A673 (cell line): ENCODE data around the gene LRRTM1. TPM values are rescaled to one million over a fixed set of nuclear protein-coding genes. Genes with fewer than 3 reads are reported as not detected.

ENCODE experiments used
- BruUV-seq: library from RNA; stranded (reverse); fragments of 400-500 nt; replicated peaks from 2 replicates; lab custom pipeline; 2021; lab: Mats Ljungman, UMichigan
- CTCF ChIA-PET: fragments of 300-600 bp; sonication (Branson Sonifier 250); formaldehyde crosslinking; loops from one replicate; lab custom pipeline; 2022; ENCODE audit warnings: antibody characterized with exemption; lab: Charles Lee
- POLR2A ChIA-PET: fragments of 300-600 bp; sonication (Branson Sonifier 250); formaldehyde crosslinking; loops from one replicate; lab custom pipeline; 2022; ENCODE audit warnings: antibody characterized with exemption; ENCODE audit not compliant: low non-redundant PET; lab: Charles Lee
- DNase-seq: peaks from one replicate; pipeline ENCODE4 v3.0.0-alpha.2; 2015; ENCODE audit warnings: low spot score
- H3K27ac ChIP-seq: fragments of 200-600 bp; sonication (generic); 2 replicates; pipeline ENCODE4 v1.5.1; 2016; ENCODE audit warnings: mixed run types, low read depth, mild to moderate bottlenecking, mixed read lengths, antibody characterized with exemption, low read length; ENCODE audit not compliant: poor library complexity, severe bottlenecking
- H3K27me3 ChIP-seq: fragments of 200-600 bp; sonication (generic); replicated peaks from 2 replicates; pipeline ENCODE4 v1.6.1; 2017; ENCODE audit warnings: mixed run types, low read depth, mild to moderate bottlenecking, mixed read lengths, antibody characterized with exemption, low read length; ENCODE audit not compliant: insufficient read depth, poor library complexity
- H3K36me3 ChIP-seq: fragments of 200-600 bp; sonication (generic); 2 replicates; pipeline ENCODE4 v1.6.1; 2016; ENCODE audit warnings: mixed run types, mild to moderate bottlenecking, mixed read lengths, antibody characterized with exemption, low read length; ENCODE audit not compliant: insufficient read depth, poor library complexity, severe bottlenecking
- H3K4me1 ChIP-seq: fragments of 200-600 bp; sonication (generic); 2 replicates; pipeline ENCODE4 v1.6.1; 2017; ENCODE audit warnings: mixed run types, mild to moderate bottlenecking, mixed read lengths, antibody characterized with exemption, low read length; ENCODE audit not compliant: insufficient read depth, poor library complexity, severe bottlenecking
- H3K4me3 ChIP-seq: fragments of 200-600 bp; sonication (generic); 2 replicates; pipeline ENCODE4 v1.5.1; 2016; ENCODE audit warnings: low read depth, mixed run types, mild to moderate bottlenecking, mixed read lengths, low read length; ENCODE audit not compliant: poor library complexity, severe bottlenecking
- H3K9me3 ChIP-seq: fragments of 200-600 bp; sonication (generic); 2 replicates; pipeline ENCODE4 v1.6.1; 2016; ENCODE audit warnings: mixed run types, low read depth, mild to moderate bottlenecking, mixed read lengths, antibody characterized with exemption, low read length; ENCODE audit not compliant: poor library complexity, severe bottlenecking
- CTCF ChIP-seq: fragments of 300-800, 200-600 bp; sonication (generic); conservative IDR thresholded peaks from 2 replicates; pipeline ENCODE4 v1.5.1; 2017; ENCODE audit warnings: low read depth, mild to moderate bottlenecking, antibody characterized with exemption, low read length, moderate library complexity, mixed read lengths
- EZH2 ChIP-seq: fragments of 200-600 bp; sonication (generic); IDR thresholded peaks from 2 replicates; pipeline ENCODE4 v1.6.1; 2017; ENCODE audit warnings: borderline replicate concordance, low read depth, mild to moderate bottlenecking, mixed read lengths, antibody characterized with exemption, low read length; ENCODE audit not compliant: poor library complexity, severe bottlenecking
- intact Hi-C: fragments of 100-400 bp; cut with micrococcal nuclease; formaldehyde crosslinking; loops from one replicate; pipeline ENCODE4 v1.10.0; 2022; ENCODE audit not compliant: unreplicated experiment
- total RNA-seq: library from RNA; stranded (reverse); gene quantifications from 2 replicates; pipeline ENCODE4 v1.2.3, GENCODE V29; 2021

Gene LRRTM1
- total RNA-seq, 1 experiment from 2014 or later = not detected

- TF ChIP-seq CTCF (no peak), EZH2 (no peak)
- Histone ChIP-seq H3K36me3 (no peaks in the 10 kb centered on the region), H3K27me3 (peaks cover 6% of the 10 kb centered on the region), H3K9me3 (no peaks in the 10 kb centered on the region), H3K27ac (no peak overlapping the region), H3K4me3 (no peak overlapping the region), H3K4me1 (no peaks in the 10 kb centered on the region)
- intact Hi-C loops = no loop called here
- no peak for DNase-seq
- POLR2A ChIA-PET = no interaction called here
- BruUV-seq = no TSS peak
- CTCF ChIA-PET = no interaction called here
These were observed 43.5 kb upstream of the LRRTM1 start for GRCh38 chr2:80348078-80348477.

GRCh38 chr2:80340022-80340421 lies 35.5 kb upstream of the LRRTM1 start:
- H3K27ac ChIP-seq = no peak overlapping the region
- H3K36me3 ChIP-seq = no peaks in the 10 kb centered on the region
- H3K4me3 ChIP-seq = no peak overlapping the region
- no peaks in the 10 kb centered on the region for H3K9me3 ChIP-seq
- ChIA-PET POLR2A (no interaction called here), CTCF (no interaction called here)
- no peak for DNase-seq
- no peaks in the 10 kb centered on the region for H3K27me3 ChIP-seq
- intact Hi-C loops = no loop called here
- TF ChIP-seq CTCF = no peak
- no peak for TF ChIP-seq EZH2
- no TSS peak for BruUV-seq
- no peaks in the 10 kb centered on the region for H3K4me1 ChIP-seq

- CTCF ChIA-PET = no interaction called here
- Histone ChIP-seq H3K27ac (no peak overlapping the region), H3K27me3 (no peaks in the 10 kb centered on the region), H3K4me1 (no peaks in the 10 kb centered on the region), H3K4me3 (no peak overlapping the region), H3K36me3 (no peaks in the 10 kb centered on the region), H3K9me3 (no peaks in the 10 kb centered on the region)
- no TSS peak for BruUV-seq
- intact Hi-C loops = no loop called here
- DNase-seq = no peak
- POLR2A ChIA-PET = no interaction called here
- no peak for TF ChIP-seq EZH2
- TF ChIP-seq CTCF = no peak
These were observed 34.2 kb upstream of the LRRTM1 start for GRCh38 chr2:80338794-80339193.
